MCF 10A (cell line): Measurements from ENCODE around the gene ACSS3. TPM values are rescaled to one million over a fixed set of nuclear protein-coding genes. Genes with fewer than 3 reads are reported as not detected.
"Not testable (repeated sequence)": the region's sequence is repeated elsewhere in the genome, so short reads cannot be mapped to it uniquely, and the experiment has no call there.

Experiments
- BruUV-seq: library from RNA; stranded (reverse); fragments of 400-500 nt; replicated peaks from 2 replicates; lab custom pipeline; 2021; lab: Mats Ljungman, UMichigan
- CTCF ChIA-PET: fragments of 300-600 bp; sonication (Branson Sonifier 250); formaldehyde crosslinking; extraction: SDS; loops from one replicate; lab custom pipeline; 2021; ENCODE audit warnings: antibody characterized with exemption, inconsistent platforms; lab: Yijun Ruan, JAX
- POLR2A ChIA-PET: fragments of 300-600, 350-650 bp; sonication (Branson Sonifier 250); formaldehyde crosslinking; extraction: SDS; loops from one replicate; lab custom pipeline; 2020; ENCODE audit warnings: antibody characterized with exemption, inconsistent platforms; lab: Yijun Ruan, JAX
- DNase-seq: peaks from one replicate; pipeline ENCODE4 v3.0.0-alpha.2; 2018; ENCODE audit not compliant: unreplicated experiment
- H3K27ac Mint-ChIP-seq: one replicate; pipeline ENCODE4 v1.8.0; 2022; ENCODE audit warnings: mild to moderate bottlenecking, low read depth, mixed read lengths; ENCODE audit not compliant: unreplicated experiment
- H3K27me3 Mint-ChIP-seq: one replicate; pipeline ENCODE4 v1.8.0; 2022; ENCODE audit warnings: mixed read lengths; ENCODE audit not compliant: insufficient read depth, unreplicated experiment
- H3K36me3 Mint-ChIP-seq: one replicate; pipeline ENCODE4 v1.8.0; 2022; ENCODE audit warnings: mild to moderate bottlenecking, moderate library complexity, mixed read lengths; ENCODE audit not compliant: insufficient read depth, unreplicated experiment
- H3K4me1 Mint-ChIP-seq: one replicate; pipeline ENCODE4 v1.8.0; 2022; ENCODE audit warnings: mixed read lengths; ENCODE audit not compliant: insufficient read depth, unreplicated experiment
- H3K4me3 Mint-ChIP-seq: one replicate; pipeline ENCODE4 v1.8.0; 2022; ENCODE audit warnings: mild to moderate bottlenecking, moderate library complexity, mixed read lengths; ENCODE audit not compliant: unreplicated experiment
- H3K9me3 Mint-ChIP-seq: one replicate; pipeline ENCODE4 v1.8.0; 2022; ENCODE audit warnings: mixed read lengths; ENCODE audit not compliant: unreplicated experiment
- intact Hi-C: fragments of 100-400 bp; cut with micrococcal nuclease; formaldehyde crosslinking; loops from 2 replicates; pipeline ENCODE4 v1.14.1; 2022
- total RNA-seq: library from RNA; stranded (reverse); gene quantifications from 2 replicates; pipeline ENCODE4 v1.2.3, GENCODE V29; 2022
- TF ChIP-seq, protein P1 (sequence below): fragments of 200-600 bp; IDR thresholded peaks from one replicate; pipeline ENCODE4 v1.8.0; 2022; ENCODE audit warnings: antibody characterized with exemption, mild to moderate bottlenecking; ENCODE audit not compliant: unreplicated experiment

Gene ACSS3
- total RNA-seq, 1 experiment from 2014 or later = not detected

DNA sequence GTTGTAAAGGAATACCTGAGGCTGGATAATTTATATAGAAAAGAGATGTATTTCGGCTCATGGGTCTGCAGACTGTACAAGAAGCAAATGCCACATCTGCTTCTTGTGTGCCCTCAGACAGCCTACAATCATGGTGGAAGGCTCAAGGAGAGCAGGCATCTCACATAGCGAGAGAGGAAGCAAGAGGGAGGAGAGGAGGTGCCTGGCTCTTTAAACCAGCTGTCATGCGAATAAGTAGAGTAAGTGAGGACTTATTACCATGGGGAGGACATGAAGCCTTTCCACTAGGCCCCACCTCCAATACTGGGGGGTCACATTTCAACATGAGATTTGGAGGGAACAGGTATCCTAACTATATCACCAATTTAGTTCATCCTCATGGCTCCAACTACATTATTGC, 118.7 kb downstream of the ACSS3 start:
- no peak for DNase-seq
- ChIA-PET CTCF (interaction anchor here (0.9 kb wide), 1 partner anchor 13 kb away, joined by 5 read pairs; no protein-coding TSS in a partner anchor), POLR2A (no interaction called here)
- intact Hi-C loops = no loop called here
- Mint-ChIP-seq H3K36me3 (no peaks in the 10 kb centered on the region), H3K27me3 (peaks cover 67% of the 10 kb centered on the region), H3K27ac (no peak overlapping the region), H3K4me1 (no peaks in the 10 kb centered on the region), H3K4me3 (no peak overlapping the region), H3K9me3 (no peaks in the 10 kb centered on the region)
- TF ChIP-seq, protein P1, sequence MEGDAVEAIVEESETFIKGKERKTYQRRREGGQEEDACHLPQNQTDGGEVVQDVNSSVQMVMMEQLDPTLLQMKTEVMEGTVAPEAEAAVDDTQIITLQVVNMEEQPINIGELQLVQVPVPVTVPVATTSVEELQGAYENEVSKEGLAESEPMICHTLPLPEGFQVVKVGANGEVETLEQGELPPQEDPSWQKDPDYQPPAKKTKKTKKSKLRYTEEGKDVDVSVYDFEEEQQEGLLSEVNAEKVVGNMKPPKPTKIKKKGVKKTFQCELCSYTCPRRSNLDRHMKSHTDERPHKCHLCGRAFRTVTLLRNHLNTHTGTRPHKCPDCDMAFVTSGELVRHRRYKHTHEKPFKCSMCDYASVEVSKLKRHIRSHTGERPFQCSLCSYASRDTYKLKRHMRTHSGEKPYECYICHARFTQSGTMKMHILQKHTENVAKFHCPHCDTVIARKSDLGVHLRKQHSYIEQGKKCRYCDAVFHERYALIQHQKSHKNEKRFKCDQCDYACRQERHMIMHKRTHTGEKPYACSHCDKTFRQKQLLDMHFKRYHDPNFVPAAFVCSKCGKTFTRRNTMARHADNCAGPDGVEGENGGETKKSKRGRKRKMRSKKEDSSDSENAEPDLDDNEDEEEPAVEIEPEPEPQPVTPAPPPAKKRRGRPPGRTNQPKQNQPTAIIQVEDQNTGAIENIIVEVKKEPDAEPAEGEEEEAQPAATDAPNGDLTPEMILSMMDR = no peak
- BruUV-seq = no TSS peak

DNA sequence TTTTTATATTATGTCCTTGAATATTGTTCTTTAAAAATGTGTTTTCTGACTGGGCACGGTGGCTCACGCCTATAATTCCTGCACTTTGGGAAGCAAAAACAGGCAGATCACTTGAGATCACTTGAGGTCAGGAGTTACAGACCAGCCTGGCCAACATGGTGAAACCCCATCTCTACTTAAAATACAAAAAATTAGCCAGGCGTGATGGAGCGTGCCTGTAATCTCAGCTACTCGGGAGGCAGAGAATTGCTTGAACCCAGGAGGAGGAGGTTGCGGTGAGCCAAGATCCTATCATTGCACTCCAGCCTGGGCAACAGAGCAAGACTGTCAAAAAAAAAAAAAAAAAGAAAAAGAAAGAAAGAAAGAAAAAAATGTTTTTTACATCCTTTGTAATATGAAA, 122.7 kb downstream of the ACSS3 start:
- intact Hi-C loops, DNase-seq, H3K36me3 Mint-ChIP-seq, H3K9me3 Mint-ChIP-seq, H3K4me3 Mint-ChIP-seq, BruUV-seq, H3K4me1 Mint-ChIP-seq, H3K27ac Mint-ChIP-seq, POLR2A ChIA-PET: not testable (repeated sequence)
- CTCF ChIA-PET = interaction anchor here (0.8 kb wide), 1 partner anchor 9 kb away, joined by 3 read pairs; no protein-coding TSS in a partner anchor
- peaks cover 62% of the 10 kb centered on the region for H3K27me3 Mint-ChIP-seq

DNA sequence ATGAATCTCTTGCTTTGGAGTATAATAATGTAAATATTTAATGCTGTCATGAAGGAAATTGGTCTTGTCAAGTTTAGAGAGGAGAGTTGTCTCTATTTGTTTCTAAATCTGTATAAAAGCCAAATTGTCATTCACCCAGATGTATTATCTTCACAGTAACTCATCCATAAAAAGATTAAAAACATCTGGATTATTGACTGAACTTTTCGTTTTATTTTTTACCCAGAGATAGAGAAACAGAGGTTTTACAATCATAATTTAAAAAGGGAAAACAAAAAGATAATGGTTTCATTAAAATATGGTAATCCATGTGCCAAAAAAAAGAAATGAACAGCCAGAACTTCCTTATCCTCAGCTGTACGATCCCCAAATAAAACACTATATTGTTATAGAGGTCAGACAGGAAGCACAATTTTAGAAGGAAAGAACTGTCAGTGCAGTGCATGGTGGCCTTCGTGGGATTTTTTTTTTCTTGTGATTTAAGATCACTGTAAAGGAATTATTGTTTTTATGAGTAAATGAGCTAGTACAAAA, 125.9 kb downstream of the ACSS3 start:
- ChIA-PET POLR2A (no interaction called here), CTCF (no interaction called here)
- intact Hi-C loops = no loop called here
- no peak overlapping the region for H3K4me3 Mint-ChIP-seq
- no peak overlapping the region for H3K27ac Mint-ChIP-seq
- no peaks in the 10 kb centered on the region for H3K4me1 Mint-ChIP-seq
- H3K9me3 Mint-ChIP-seq = no peaks in the 10 kb centered on the region
- no peak for DNase-seq
- H3K27me3 Mint-ChIP-seq = peaks cover 32% of the 10 kb centered on the region
- BruUV-seq = no TSS peak
- H3K36me3 Mint-ChIP-seq = no peaks in the 10 kb centered on the region
- TF ChIP-seq, protein P1 = no peak

DNA sequence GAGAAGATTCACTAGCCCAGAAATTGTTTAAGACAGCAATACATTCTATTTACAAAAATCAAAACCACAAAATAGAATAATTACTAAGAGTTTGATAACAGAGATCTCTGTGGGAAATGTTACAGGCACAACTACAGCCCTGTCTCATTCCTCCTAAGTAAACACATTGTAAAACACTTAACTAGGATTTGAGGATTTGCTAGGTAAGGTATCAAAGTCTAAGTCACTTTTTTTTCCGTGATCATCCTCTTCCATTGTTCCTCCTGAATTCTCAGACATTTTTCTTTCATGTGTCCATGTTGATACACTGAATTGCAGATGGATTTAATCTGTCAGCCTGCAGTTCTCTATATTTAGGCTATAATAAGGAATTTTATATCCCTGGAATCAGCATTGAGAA, 127.5 kb downstream of the ACSS3 start:
- CTCF ChIA-PET = no interaction called here
- H3K27ac Mint-ChIP-seq = no peak overlapping the region

More for the DNA sequence above, 127.5 kb downstream of the ACSS3 start:
- TF ChIP-seq, protein P1 = no peak
- intact Hi-C loops = no loop called here
- Mint-ChIP-seq H3K27me3 (peaks cover 19% of the 10 kb centered on the region), H3K4me3 (no peak overlapping the region), H3K36me3 (no peaks in the 10 kb centered on the region), H3K4me1 (no peaks in the 10 kb centered on the region), H3K9me3 (no peaks in the 10 kb centered on the region)
- DNase-seq = no peak
- POLR2A ChIA-PET = no interaction called here
- BruUV-seq = no TSS peak
